Left kidney (tissue), 2 donors: Measurements from ENCODE around the gene P2RX3. TPM values are rescaled to one million over a fixed set of nuclear protein-coding genes. Genes with fewer than 3 reads are reported as not detected.
"Not testable (repeated sequence)": the region's sequence is repeated elsewhere in the genome, so short reads cannot be mapped to it uniquely, and the experiment has no call there.

ENCODE experiments used
- DNase-seq: peaks from one replicate; pipeline ENCODE4 v3.0.0-alpha.2; 2013
- polyA plus RNA-seq: library from polyadenylated mRNA; unstranded; fragments of 120-200 nt; gene quantifications from one replicate; pipeline ENCODE4 v1.2.1, GENCODE V29; 2013; ENCODE audit not compliant: insufficient read length

P2RX3 gene
- polyA plus RNA-seq, 1 donor = 0.40 TPM

DNA sequence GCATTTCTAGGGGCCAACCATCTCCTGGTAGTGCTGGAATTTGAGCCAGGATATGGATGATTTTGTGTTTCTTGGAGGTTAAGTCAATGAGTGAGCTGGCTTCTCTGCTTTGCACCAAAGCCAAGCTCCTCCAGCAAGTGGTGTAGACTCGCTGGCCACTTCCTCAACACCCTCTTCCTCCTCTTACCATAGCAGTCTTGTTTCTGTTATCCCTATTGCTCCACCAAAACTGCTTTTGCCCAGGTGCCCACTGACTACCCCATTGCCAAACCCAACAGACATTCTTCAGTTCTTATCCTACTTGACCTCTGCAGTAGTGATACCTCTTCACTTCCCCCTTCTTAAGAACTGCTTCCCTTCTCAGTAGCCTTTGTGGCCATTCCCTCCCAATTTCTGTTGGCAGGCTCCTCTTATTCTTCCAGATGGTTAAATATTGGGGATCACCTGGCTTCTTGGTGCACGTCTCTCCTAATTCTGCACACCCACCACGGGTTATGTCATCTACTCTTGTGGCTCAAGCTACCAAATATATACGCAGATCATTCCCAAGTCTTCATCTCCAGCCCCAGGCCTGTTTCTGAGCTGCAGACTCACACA, 59.3 kb downstream of the P2RX3 start:
- no peak for DNase-seq

DNA sequence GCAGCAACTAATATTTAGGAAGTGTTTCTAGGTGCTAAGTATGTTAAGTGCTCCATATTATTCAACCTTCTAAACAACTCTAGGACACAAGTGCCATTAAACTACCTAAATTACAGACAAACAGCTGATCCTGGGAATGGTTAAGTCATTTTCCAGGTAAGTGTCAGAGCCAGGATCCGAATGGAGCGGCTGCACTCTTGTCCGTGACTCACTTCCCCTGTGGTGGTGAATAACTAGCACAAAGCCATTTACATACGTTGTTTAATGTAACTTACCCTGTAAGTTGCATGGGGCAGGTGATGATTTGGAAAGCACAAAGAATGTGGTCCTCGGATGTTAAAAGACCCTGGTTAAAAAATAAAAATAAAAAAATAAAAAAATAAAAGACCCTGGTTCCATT, 61.1 kb downstream of the P2RX3 start:
- DNase-seq = no peak

DNA sequence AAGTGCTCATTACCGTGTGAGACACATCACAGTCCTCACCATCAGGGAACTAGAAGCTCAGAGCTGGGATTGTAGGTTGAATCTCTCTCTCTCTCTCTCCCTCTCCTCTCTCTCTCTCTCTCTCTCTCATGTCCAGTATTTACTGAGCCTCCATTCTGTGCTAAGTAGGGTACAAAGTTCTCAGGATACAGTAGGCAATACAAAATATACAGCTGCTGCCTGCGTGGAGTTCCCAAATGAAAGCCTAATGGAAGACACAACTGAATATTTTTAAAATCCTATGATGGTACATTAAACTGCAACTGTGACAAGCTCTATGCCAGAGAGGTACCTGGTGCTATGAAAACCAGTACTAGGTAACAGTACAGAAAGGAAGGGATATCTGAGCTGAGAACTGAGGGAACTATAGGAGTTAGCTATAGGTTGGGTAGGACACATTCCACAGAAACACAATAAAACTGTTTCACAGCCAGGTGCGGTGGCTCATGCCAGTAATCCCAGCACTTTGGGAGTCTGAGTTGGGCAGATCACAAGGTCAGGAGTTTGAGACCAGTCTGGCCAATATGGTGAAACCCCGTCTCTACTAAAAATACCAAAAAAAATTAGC, 61.9 kb downstream of the P2RX3 start:
- DNase-seq = no peak

DNA sequence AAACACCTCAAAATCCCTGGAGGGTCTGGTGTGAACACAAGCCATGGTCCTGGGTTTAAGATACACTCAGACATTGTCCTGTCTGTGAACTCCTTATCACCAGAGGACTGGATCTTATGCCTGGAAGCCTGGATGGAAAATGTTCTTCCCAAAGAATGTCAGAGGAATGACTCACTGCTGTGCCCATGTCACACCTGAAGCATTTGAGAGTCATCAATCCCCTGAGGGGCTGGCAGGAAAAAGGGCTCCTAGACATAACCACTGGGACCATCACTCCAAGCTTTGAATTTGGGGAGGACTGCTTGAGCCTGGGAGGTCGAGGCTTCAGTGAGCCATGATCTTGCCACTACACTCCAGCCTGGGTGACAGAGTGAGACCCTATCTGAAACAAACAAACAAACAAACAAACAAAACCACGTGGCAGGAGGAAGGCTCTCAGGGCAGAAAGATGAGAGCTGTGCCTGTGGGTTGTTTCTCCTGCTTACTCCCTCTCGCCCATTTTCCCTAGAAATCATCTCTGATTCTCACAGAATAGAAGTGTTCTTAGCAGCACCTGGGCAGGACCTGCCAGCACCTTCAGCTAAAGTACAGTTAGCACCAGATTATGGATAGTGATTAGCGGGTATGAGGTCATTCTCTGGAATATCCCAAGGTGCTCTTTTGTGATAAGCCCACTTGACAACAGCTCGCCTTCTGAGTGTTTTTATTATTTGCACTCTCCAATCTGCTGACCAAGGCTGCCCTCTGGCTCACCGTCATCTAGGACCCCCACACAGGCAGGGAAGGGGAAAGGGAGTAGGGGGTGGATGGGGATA, 64.2 kb downstream of the P2RX3 start:
- DNase-seq = no peak

DNA sequence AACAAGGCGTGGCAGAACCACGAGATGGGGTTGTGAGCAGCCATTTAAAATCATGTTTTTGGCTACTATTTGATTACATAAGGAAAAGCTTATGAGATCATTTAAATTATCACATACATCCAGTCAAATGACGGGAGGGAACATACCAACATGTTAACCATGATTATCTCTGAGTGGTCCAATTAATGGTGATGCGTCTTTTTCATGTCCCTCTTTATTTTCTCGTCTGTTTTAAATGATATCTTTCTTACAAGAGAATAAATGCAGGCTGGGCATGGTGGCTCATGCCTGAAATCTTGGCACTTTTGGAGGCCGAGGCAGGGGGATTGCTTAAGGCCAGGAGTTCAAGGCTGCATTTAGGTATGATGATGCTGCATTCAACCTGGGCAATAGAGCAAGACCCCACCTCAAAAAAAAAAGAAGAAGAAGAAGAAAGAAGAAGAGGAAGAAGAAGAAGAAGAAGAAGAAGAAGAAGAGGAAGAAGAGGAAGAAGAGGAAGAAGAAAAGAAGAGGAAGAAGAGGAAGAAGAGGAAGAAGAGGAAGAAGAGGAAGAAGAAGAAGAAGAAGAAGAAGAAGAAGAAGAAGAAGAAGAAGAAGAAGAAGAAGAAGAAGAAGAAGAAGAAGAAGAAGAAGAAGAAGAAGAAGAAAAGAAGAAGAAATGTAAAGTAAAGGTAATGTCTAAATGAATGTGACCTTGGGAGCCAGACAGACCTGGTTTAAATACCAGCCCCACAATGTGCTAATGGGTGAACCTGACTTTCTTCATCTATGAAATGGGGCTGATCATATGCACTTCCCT, 65.0 kb downstream of the P2RX3 start:
- DNase-seq = not testable (repeated sequence)

DNA sequence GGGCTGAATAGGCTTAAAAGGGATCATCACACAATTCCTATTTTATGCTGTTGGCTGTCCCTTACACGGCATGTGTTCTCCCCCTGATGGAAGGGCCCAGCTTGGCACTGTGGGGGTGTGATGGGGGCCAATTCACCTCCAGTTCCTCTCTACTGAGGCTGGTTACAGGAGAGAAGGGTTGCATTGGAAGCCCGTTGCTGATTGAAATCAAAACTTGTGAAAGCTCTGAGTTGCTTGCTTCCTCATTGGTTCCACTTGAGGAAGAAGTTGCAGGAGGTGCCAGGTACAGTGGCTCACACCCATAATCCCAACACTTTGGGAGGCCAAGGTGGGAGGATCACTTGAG, 65.6 kb downstream of the P2RX3 start:
- no peak for DNase-seq

GRCh38 chr11:57405271-57405860, 67.2 kb downstream of the P2RX3 start:
- no peak for DNase-seq

GRCh38 chr11:57406337-57406904, 68.3 kb downstream of the P2RX3 start:
- no peak for DNase-seq

GRCh38 chr11:57407010-57407920, 69.1 kb downstream of the P2RX3 start:
- DNase-seq = no peak

DNA sequence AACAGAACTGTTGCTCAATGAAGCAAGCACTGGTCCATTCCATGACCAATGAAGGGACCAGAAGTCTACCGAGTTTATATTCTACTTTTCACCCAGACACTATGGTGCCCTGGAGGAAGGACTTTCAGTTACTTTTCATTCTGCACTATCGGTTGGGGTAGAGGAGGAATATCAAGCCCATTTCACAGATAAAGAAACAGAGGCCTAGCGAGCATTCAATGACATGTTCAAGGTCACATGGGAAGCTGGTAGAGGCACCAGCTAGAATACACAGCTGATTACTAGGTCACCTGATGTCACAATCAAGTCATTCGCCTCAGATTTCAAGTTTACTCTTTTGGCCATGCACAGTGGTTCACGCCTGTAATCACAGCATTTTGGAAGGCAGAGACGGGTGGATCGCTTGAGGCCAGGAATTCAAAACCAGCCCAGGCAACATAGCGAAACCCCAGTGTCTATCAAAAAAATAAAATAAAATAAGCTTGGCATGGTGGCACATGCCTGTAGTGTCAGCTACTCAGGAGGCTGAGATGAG, 69.9 kb downstream of the P2RX3 start:
- DNase-seq = no peak

DNA sequence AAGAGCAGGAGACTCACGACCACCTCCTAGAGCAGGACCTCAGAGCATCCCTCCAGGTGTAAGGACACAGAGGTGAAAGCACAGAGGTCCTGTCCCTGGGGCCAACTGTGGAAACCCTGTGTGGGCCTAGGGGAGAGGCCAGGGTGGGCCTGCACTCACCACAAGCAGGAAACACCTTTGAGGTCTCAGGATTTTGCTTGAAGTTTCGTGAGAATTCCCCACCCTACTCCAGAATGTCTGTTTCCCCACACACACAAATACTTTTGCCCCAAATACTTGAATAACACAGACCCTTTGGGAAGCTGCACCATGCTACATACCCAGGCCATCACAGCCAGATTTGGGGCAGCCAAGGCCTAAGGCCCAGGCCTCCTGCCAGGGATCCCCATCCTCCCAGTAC, 70.6 kb downstream of the P2RX3 start:
- DNase-seq = no peak

DNA sequence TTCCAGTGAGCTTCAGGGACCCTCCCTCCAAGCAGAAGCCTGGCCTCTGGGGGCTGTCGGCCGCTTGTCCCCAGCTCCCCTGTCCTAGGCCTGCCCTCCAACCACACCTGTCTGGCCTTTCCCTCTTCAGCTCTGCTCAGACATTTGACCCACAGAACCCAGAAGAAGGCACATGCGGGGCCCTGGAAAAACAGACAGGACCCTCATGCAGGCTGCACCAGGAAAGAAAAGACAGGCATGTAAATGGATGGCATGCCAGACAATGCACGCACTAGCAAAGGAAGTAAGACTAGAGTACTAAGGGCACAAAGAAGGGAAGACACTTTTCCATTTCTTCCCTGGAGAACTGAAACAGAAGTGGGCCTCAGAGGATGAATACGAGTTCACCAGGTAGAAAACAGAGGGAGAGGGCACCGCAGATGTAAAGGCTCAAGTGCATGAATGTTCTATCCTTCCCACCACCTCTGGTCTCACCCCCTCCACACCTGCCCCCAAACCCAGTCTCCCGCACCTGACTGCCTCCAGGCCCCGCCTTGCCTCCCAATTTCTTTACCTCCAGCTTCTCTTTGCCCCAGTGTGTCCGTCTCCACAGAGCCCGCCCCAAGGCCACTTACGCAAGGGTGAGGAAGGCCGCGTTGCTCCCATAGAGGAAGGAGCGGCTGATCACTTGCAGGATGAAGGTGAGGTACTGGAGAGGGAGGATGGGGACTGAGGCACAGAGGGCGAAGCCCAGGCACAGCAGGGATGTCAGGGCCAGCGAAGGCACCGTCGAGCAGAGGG, 71.4 kb downstream of the P2RX3 start:
- DNase-seq = no peak

- DNase-seq = no peak
These were observed 72.1 kb downstream of the P2RX3 start for GRCh38 chr11:57410287-57410686.

DNA sequence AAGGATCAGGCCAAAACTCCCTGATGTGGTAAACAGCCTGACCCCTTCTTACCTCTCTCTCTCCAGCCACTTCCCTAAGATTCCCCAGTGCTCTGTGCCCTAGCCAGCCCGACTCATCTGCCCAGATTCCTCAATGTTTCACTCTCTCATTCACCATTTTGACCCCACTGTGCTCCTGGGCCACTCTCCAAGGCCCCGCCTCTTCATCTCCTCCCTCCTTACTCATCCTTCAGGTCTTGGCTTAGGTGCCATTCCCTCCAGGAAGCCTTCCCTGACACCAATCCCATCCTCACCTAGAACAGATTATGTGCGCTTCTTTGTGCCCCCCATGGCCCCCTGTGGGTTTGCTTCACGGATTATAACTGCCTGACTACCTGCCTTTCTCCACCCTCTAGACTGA, 75.5 kb downstream of the P2RX3 start:
- DNase-seq = no peak

- DNase-seq = no peak
These were observed 76.6 kb downstream of the P2RX3 start for GRCh38 chr11:57414612-57415212.

- DNase-seq = no peak
These were observed 78.3 kb downstream of the P2RX3 start for GRCh38 chr11:57416436-57416835.

DNA sequence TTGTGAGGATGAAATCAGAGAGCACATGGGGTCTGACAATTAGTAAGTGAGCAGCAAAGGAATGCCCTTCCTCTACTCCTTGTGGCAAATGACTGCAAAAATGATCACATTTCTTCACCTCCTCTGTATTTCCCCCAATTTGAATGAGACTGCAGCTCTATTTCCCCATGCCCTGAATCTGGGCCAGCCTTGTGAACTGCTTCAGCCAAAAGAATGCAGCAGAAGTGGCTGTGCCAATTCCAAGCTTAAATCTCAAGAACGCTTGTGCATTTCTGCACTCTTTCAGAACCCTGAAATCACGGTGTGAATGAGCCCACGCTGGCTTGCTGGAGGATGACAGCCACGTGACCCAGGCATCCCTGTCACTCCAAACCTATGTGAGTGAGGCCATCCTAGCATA, 78.9 kb downstream of the P2RX3 start:
- no peak for DNase-seq

DNA sequence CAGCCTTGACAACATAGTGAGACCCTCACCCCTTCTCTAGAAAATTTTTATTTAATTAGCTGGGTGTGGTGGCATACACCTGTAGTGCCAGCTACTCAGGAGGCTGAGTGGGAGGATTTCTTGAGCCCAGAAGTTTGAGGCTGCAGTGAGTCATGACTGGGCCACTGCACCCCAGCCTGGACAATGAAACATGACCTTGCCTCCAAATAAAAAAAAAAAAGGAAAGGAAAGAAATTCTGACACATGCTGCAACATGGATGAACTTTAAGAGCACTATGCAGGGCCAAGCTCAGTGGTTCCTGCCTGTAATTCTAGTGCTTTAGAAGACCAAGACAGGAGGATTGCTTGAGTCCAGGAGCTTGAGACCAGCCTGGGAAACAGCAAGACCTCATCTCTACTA, 80.0 kb downstream of the P2RX3 start:
- no peak for DNase-seq

DNA sequence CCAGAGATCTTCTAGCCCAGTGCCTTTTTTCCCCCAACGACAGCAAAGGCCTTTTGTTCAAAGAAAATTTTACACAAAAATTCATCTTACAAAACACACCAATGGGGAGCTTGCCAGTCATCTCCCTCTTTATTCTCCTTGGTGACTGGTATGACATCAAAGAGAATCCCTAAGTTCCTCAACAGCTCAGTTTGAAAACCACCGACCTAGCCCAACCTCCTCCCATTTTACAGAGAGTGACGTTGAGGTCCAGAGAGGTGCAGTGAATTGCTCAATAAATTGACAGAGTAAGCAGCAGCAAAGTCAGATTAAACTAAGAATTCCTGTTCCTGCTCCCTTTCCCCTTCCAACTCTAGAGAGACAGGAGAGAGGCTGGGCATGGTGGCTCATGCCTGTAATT, 81.0 kb downstream of the P2RX3 start:
- DNase-seq = no peak
